ENCODE results near the gene CCDC183.

GRCh38 chr9:136782452-136782851 is 13.7 kb upstream of the CCDC183 start:
- TF ChIP-seq POLR2A (IDR thresholded peaks at IDR 0.05) (no peak), CTCF (IDR thresholded peaks at IDR 0.05) (no peak)

Measured in uterus (tissue), 2 donors.